Erythroblast (primary cell): ENCODE data around the gene ADTRP.

Experiments used
- DNase-seq, 2 experiments: peaks; one replicate each; lab custom pipeline; 2025; lab: John Stamatoyannopoulos, UW
- GATA1 ChIP-seq: IDR thresholded peaks from 2 replicates; pipeline ENCODE4 v1.6.1; 2011; ENCODE audit warnings: low read depth, mild to moderate bottlenecking, control low read depth, low read length, moderate library complexity
- POLR2A ChIP-seq: IDR thresholded peaks from 2 replicates; pipeline ENCODE4 v1.6.1; 2011; ENCODE audit warnings: mild to moderate bottlenecking, low read length

Gene ADTRP

GRCh38 chr6:11763460-11764249, 14.9 kb downstream of the ADTRP start:
- DNase-seq: no peak
- TF ChIP-seq POLR2A (no peak), GATA1 (no peak)

GRCh38 chr6:11762794-11763459, 15.7 kb downstream of the ADTRP start:
- TF ChIP-seq GATA1 (no peak), POLR2A (no peak)
- DNase-seq: no peak

- TF ChIP-seq POLR2A (no peak), GATA1 (no peak)
- DNase-seq: no peak
Observed at GRCh38 chr6:11761744-11762620, 16.6 kb downstream of the ADTRP start.

GRCh38 chr6:11760015-11760473, 18.6 kb downstream of the ADTRP start:
- no peak for TF ChIP-seq GATA1
- TF ChIP-seq POLR2A: no peak
- DNase-seq: no peak

- no peak for TF ChIP-seq POLR2A
- no peak for TF ChIP-seq GATA1
- no peak for DNase-seq
Observed at GRCh38 chr6:11758878-11759277, 19.7 kb downstream of the ADTRP start.

- TF ChIP-seq POLR2A (no peak), GATA1 (no peak)
- no peak for DNase-seq
Observed at GRCh38 chr6:11756726-11757125, 21.9 kb downstream of the ADTRP start.

DNA sequence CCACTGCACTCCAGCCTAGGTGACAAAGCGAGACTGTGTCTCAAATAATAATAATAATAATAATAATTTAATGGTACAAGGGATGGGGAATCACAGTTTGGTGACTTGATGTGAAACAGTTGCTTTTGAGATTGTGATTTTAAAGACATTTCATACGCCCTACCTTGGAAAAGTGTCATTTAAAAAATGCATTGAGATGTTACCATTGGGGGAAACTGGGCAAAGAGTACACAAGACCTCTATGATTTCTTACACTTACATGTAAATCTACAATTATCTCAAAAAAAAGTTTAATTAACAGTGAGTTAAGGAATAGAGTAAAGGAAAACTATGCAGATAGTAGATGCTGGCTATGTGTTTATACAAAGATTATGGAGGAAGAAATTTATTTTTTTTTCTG, 22.3 kb downstream of the ADTRP start:
- TF ChIP-seq POLR2A: no peak
- TF ChIP-seq GATA1: no peak
- no peak for DNase-seq

GRCh38 chr6:11755725-11756124, 22.9 kb downstream of the ADTRP start:
- no peak for DNase-seq
- no peak for TF ChIP-seq GATA1
- TF ChIP-seq POLR2A: no peak

DNA sequence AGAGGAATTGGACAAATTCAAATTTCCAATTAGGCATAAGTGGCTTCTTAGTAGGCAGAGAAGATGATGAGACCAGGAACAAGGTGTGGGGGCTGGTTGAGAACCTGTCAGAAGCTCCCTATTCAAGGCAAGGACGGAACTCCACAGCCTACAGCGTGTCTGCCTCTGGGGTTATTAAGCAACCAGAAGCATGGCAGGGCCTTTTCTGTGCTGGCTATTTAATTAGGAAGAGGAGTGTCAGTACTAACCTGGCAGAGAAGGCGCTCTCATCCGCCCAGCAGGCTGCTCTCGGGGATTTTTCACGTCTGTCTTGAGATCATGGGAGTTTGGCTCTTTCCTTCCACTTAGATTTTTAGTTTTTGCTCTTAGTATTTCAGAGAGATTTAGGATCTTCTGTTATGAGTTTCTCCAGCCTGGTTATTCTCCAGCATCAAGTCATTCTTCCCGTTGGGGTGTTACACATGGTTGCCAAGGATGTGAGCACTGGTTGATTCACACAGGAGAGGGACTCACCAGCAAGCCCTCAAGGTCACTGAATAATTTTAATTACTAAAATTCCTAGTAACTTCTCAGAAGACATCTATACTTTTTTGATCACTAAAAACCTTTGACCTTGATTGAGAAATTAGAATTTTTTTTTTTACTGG, 23.9 kb downstream of the ADTRP start:
- TF ChIP-seq POLR2A: no peak
- TF ChIP-seq GATA1: no peak
- no peak for DNase-seq

GRCh38 chr6:11753798-11754197, 24.8 kb downstream of the ADTRP start:
- no peak for DNase-seq
- no peak for TF ChIP-seq POLR2A
- TF ChIP-seq GATA1: no peak

DNA sequence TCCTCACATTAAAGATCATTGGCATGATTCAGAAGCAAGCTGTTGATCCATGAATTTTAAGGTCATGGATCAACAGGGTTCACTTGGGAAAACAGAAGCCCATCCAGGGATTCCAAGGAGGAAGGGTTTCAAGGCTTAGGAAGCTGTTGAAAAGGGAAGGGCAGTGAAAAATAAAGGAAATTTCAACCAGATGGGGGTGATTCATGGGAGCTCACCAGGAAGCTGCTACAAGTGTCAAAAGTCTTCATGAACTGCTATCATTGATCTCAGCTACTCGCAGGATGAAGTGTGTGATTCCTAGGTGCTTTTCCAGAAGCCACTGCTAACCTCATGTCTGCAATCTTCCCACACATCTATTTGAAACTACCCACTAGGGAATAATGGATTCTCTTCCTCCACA, 26.2 kb downstream of the ADTRP start:
- no peak for DNase-seq
- TF ChIP-seq GATA1 (no peak), POLR2A (no peak)

- no peak for TF ChIP-seq GATA1
- TF ChIP-seq POLR2A: no peak
- DNase-seq: no peak
Observed at GRCh38 chr6:11750682-11751081, 27.9 kb downstream of the ADTRP start.

DNA sequence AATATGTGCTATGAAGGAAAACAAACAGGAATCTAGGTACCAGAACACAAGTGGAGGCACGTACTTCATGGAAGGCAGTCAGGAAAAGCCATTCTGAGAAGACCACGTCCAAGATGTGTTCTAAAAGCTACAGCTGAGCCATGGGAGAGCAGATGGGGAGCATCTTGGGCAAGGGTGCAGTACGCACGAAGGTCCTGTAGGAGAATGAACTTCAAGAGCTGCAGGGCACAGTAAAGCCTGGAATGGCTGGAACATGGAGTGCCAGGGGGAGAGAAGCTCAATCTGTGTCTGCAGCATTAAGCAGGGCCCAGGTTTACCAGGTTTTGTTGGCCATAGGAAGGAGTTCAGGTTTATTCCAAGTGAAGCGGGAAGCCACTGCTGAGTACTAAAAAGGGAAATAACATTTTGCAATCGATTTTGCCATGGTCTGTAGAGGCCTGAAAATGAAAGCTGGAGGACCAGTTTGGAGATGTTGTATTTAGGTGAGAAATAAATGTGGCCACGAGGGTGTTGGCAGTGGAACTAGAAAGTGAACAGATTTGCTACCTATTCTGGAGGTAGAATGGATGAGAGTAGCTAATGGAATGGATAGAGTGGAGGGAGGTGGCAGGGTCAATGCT, 29.9 kb downstream of the ADTRP start:
- no peak for DNase-seq
- TF ChIP-seq GATA1: no peak
- no peak for TF ChIP-seq POLR2A
